Body of pancreas (tissue), 4 donors: ENCODE results near the gene VAV2.

Experiments
- POLR2A ChIP-seq, 3 donors: fragments of 450-650 bp; IDR thresholded peaks; one replicate each; pipeline ENCODE4 v1.6.1; 2016; ENCODE audit warnings: antibody characterized with exemption in 3 of 3, mild to moderate bottlenecking in 2 of 3
- TF ChIP-seq, protein P1 (sequence below), 7 experiments: fragments of 450-650 bp in 4 of 7; fragments of 200-600 bp in 3 of 7; sonication (generic) in 3 of 7; IDR thresholded peaks; one replicate each; pipeline ENCODE4 v1.5.1; 2016 to 2019; ENCODE audit warnings: antibody characterized with exemption in 7 of 7

DNA sequence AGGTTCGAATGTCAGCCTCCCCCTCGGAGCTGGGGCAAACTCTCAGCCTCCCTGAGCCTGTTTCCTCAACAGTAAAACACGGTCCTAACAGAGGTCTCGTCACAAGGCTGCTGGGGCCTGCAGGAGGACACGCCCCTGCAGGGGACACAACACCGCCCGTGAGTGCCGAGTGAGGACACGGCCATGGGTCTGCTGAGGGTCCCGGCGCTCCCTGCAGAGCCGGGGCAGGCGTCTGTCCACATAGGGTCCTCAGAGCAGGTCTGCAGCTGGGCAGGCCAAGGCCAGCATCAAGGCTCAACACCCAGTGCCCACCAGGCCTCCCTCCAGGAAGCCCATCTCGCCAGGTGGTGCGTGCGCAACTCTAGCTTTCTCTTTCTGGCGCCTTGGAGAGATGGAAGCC lies 125.2 kb downstream of the VAV2 start:
- TF ChIP-seq POLR2A (IDR thresholded peaks at IDR 0.05) = no peak
- TF ChIP-seq, protein P1, sequence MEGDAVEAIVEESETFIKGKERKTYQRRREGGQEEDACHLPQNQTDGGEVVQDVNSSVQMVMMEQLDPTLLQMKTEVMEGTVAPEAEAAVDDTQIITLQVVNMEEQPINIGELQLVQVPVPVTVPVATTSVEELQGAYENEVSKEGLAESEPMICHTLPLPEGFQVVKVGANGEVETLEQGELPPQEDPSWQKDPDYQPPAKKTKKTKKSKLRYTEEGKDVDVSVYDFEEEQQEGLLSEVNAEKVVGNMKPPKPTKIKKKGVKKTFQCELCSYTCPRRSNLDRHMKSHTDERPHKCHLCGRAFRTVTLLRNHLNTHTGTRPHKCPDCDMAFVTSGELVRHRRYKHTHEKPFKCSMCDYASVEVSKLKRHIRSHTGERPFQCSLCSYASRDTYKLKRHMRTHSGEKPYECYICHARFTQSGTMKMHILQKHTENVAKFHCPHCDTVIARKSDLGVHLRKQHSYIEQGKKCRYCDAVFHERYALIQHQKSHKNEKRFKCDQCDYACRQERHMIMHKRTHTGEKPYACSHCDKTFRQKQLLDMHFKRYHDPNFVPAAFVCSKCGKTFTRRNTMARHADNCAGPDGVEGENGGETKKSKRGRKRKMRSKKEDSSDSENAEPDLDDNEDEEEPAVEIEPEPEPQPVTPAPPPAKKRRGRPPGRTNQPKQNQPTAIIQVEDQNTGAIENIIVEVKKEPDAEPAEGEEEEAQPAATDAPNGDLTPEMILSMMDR (IDR thresholded peaks at IDR 0.05) = no peak
